ENCODE measurements around the gene KCNG2.

Gene KCNG2

DNA sequence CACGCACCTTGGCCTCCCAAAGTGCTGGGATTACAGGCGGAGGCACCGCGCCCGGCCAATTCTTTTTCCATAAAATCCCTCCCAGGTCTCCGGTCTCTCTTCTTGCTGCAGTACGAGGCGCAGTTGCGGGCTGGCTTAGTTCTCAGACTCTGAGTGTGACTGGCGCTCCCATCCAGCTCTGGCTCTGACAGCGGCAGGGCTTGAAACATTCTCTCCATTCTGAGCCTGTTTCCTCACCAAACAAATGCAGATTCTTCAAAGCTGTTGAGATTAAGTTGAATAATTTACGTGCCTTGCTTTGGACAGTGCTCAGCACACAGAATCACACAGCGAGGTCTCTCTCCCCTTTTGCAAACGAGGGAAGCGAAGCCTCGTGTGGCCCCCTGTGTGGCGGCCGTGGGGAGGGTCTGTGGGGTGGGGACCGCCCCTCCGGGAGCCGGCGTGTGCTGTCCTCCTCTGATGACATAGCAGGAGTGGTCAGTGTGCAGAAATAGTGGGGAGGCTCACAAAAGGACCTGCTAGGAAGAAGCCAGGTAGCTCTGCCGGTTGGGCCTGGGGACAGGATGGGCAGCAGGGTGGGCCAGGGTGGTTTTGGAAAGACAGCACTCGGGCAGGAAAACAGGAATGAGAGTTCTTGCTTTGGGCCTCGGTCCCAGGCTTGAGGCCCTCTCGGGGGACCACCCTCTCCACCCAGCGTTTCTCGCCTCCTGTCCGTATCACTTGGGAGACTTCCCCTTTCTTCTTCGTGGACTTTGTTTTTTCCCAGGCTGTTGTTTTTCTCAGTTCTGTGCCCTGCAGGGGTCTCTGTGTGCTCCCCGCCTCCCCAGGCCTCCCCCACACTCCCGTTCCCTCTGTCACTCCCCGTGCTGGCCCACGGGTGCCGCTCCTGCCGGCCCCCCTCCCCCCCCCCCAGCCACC, 75.0 kb downstream of the KCNG2 start:
- TF ChIP-seq ZNF274 (IDR thresholded peaks at IDR 0.05; ENCODE audit: low read length) (no peak), ZNF274 (tag by site-specific recombination; IDR thresholded peaks at IDR 0.05; ENCODE audit: borderline replicate concordance) (no peak)
- POLR2A ChIA-PET = no interaction called here
- no peaks in the 10 kb centered on the region for H3K36me3 ChIP-seq (ENCODE audit: control insufficient read depth in 2 of 2, insufficient read depth in 1 of 2, low read length in 2 of 2)
- H3K4me3 ChIP-seq (ENCODE audit: low read depth, low read length) = no peak overlapping the region
- H3K9me3 ChIP-seq (ENCODE audit: control insufficient read depth, insufficient read depth, low read depth, low read length) = no peaks in the 10 kb centered on the region
- CTCF ChIA-PET = interaction anchor here (0.6 to 0.7 kb wide), 2 partner anchors 25 to 309 kb away, joined by 3 to 4 read pairs; no protein-coding TSS in a partner anchor
- H3K27ac ChIP-seq (ENCODE audit: extremely low read depth, low read depth, low read length) = no peak overlapping the region
- H3K4me1 ChIP-seq (ENCODE audit: control insufficient read depth, insufficient read depth, low read length) = no peaks in the 10 kb centered on the region

DNA sequence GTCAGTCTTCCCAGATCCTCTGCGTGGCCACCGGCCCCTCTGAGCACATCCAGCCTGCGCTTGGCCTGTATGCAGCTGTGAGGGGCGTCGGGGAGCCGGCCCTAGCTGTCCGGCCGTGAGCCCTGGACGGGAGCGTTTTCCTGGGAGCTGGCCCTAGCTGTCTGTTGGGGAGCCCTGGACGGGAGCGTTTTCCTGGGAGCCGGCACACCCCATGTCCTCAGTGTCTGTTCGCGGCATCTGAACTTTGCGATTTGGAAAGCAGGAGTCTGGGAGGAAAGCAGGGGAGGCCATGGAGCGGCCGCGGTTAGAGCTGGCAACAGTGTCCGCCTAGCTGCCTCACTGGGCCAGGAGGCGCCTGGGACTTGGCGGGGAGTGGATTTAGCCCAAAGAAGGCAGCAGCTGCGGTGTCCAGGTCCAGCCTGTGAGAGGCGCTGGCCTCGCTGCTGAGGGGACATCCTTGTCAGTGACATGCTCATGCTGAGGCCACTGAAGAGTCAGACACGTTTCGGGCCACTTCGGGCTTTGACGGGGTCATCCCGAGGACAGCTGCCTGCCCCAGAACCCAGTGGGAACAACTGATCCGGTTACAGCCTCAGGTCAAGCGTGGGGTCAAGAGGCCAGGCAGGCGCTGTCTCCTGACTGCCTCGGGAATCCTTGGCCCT, 75.8 kb downstream of the KCNG2 start:
- POLR2A ChIA-PET = no interaction called here

DNA sequence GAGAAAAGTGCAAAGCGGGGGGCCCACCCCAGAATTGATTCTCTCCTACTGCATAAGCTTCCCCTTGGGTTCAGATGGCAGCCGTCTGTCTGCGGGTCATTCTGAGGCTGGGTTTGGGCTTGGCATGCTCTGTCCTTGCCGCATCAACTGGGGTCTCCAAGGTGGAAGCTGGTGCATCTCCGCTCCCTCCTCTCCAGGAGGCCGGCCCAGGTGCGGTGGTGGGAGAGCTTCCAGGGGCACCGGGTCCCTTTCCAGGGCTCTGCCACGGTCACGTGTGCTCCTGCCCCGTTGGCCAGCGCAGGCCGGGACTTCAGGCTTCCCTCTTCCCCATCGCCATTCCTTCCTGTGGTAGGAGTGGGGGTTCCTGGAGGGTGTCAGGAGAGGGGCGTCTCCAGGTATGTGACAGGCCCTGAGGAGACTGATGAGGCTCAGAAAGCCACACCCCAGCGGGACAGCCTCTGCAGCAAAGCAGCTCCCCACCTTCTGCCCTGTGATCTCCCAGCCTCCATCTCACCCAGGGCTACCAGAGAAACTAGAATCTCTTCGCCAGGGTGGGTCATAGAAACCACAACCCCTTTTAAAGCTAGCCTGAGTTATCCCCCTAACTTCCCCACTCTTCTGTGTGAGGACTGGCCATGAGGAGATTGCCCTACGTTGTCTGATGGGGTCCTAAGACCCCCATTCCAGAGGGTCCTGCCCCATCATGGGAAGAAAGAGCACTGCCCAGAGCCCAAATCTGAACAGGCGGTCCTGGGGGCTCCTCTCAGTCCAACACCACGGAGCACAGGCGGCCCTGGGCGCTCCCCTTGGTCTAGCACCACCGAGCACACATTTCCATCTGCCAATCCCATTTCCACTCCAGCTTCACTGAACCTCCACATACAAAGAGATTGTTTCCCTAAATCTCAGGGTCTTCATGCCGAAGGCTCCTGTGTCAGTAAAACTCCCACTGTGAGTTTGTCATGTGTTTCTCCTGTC, 77.1 kb downstream of the KCNG2 start:
- H3K4me1 ChIP-seq (ENCODE audit: control insufficient read depth, insufficient read depth, low read length) = no peaks in the 10 kb centered on the region
- no peaks in the 10 kb centered on the region for H3K36me3 ChIP-seq (ENCODE audit: control insufficient read depth in 2 of 2, insufficient read depth in 1 of 2, low read length in 2 of 2)
- ChIA-PET POLR2A (no interaction called here), CTCF (no interaction called here)
- TF ChIP-seq, protein P1, sequence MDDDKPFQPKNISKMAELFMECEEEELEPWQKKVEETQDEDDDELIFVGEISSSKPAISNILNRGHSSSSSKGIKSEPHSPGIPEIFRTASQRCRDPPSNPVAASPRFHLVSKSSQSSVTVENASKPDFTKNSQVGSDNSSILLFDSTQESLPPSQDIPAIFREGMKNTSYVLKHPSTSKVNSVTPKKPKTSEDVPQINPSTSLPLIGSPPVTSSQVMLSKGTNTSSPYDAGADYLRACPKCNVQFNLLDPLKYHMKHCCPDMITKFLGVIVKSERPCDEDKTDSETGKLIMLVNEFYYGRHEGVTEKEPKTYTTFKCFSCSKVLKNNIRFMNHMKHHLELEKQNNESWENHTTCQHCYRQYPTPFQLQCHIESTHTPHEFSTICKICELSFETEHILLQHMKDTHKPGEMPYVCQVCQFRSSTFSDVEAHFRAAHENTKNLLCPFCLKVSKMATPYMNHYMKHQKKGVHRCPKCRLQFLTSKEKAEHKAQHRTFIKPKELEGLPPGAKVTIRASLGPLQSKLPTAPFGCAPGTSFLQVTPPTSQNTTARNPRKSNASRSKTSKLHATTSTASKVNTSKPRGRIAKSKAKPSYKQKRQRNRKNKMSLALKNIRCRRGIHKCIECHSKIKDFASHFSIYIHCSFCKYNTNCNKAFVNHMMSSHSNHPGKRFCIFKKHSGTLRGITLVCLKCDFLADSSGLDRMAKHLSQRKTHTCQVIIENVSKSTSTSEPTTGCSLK (tag by site-specific recombination; IDR thresholded peaks at IDR 0.05) = no peak
- no peak for TF ChIP-seq ZNF121 (tag by site-specific recombination; IDR thresholded peaks at IDR 0.05)
- H3K9me3 ChIP-seq (ENCODE audit: control insufficient read depth, insufficient read depth, low read depth, low read length) = no peaks in the 10 kb centered on the region
- no peak overlapping the region for H3K27ac ChIP-seq (ENCODE audit: extremely low read depth, low read depth, low read length)
- H3K4me3 ChIP-seq (ENCODE audit: low read depth, low read length) = no peak overlapping the region

More for the DNA sequence above, 75.8 kb downstream of the KCNG2 start:
- CTCF ChIA-PET = interaction anchor here (0.9 kb wide), 1 partner anchor 16 kb away, joined by 5 read pairs; no protein-coding TSS in a partner anchor
- Histone ChIP-seq H3K4me1 (ENCODE audit: control insufficient read depth, insufficient read depth, low read length) (no peaks in the 10 kb centered on the region), H3K27ac (ENCODE audit: extremely low read depth, low read depth, low read length) (no peak overlapping the region), H3K9me3 (ENCODE audit: control insufficient read depth, insufficient read depth, low read depth, low read length) (no peaks in the 10 kb centered on the region), H3K36me3 (ENCODE audit: control insufficient read depth in 2 of 2, insufficient read depth in 1 of 2, low read length in 2 of 2) (no peaks in the 10 kb centered on the region), H3K4me3 (ENCODE audit: low read depth, low read length) (no peak overlapping the region)
- TF ChIP-seq ZNF324 (tag by site-specific recombination; IDR thresholded peaks at IDR 0.05) = no peak
- TF ChIP-seq, protein P2, sequence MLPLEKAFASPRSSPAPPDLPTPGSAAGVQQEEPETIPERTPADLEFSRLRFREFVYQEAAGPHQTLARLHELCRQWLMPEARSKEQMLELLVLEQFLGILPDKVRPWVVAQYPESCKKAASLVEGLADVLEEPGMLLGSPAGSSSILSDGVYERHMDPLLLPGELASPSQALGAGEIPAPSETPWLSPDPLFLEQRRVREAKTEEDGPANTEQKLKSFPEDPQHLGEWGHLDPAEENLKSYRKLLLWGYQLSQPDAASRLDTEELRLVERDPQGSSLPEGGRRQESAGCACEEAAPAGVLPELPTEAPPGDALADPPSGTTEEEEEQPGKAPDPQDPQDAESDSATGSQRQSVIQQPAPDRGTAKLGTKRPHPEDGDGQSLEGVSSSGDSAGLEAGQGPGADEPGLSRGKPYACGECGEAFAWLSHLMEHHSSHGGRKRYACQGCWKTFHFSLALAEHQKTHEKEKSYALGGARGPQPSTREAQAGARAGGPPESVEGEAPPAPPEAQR (tag by site-specific recombination; IDR thresholded peaks at IDR 0.05) = no peak
- no peak for TF ChIP-seq ZNF341 (tag by site-specific recombination; IDR thresholded peaks at IDR 0.05; ENCODE audit: low read depth)
- TF ChIP-seq SP3 (tag by site-specific recombination; IDR thresholded peaks at IDR 0.05) = no peak
- no peak for TF ChIP-seq ZNF354C (tag by site-specific recombination; IDR thresholded peaks at IDR 0.05; ENCODE audit: borderline replicate concordance, low read depth)
- TF ChIP-seq, protein P3, sequence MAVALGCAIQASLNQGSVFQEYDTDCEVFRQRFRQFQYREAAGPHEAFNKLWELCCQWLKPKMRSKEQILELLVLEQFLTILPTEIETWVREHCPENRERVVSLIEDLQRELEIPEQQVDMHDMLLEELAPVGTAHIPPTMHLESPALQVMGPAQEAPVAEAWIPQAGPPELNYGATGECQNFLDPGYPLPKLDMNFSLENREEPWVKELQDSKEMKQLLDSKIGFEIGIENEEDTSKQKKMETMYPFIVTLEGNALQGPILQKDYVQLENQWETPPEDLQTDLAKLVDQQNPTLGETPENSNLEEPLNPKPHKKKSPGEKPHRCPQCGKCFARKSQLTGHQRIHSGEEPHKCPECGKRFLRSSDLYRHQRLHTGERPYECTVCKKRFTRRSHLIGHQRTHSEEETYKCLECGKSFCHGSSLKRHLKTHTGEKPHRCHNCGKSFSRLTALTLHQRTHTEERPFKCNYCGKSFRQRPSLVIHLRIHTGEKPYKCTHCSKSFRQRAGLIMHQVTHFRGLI (tag by site-specific recombination; IDR thresholded peaks at IDR 0.05) = no peak
- TF ChIP-seq YY1 (tag by site-specific recombination; IDR thresholded peaks at IDR 0.05) = no peak
- TF ChIP-seq, protein P4, sequence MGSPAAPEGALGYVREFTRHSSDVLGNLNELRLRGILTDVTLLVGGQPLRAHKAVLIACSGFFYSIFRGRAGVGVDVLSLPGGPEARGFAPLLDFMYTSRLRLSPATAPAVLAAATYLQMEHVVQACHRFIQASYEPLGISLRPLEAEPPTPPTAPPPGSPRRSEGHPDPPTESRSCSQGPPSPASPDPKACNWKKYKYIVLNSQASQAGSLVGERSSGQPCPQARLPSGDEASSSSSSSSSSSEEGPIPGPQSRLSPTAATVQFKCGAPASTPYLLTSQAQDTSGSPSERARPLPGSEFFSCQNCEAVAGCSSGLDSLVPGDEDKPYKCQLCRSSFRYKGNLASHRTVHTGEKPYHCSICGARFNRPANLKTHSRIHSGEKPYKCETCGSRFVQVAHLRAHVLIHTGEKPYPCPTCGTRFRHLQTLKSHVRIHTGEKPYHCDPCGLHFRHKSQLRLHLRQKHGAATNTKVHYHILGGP (tag by site-specific recombination; IDR thresholded peaks at IDR 0.05) = no peak
- no peak for TF ChIP-seq ZIC2 (tag by site-specific recombination; IDR thresholded peaks at IDR 0.05)
- TF ChIP-seq SCRT2 (tag by site-specific recombination; IDR thresholded peaks at IDR 0.05) = no peak
- TF ChIP-seq ZNF366 (tag by site-specific recombination; conservative IDR thresholded peaks at IDR 0.05) = no peak
- TF ChIP-seq ZNF510 (tag by site-specific recombination; IDR thresholded peaks at IDR 0.05; ENCODE audit: insufficient replicate concordance) = no peak
- TF ChIP-seq GLI4 (tag by site-specific recombination; IDR thresholded peaks at IDR 0.05) = no peak
- TF ChIP-seq ZNF701 (tag by site-specific recombination; IDR thresholded peaks at IDR 0.05) = no peak
- no peak for TF ChIP-seq ZNF266 (tag by site-specific recombination; IDR thresholded peaks at IDR 0.05; ENCODE audit: low read depth)
- no peak for TF ChIP-seq KLF10 (tag by site-specific recombination; IDR thresholded peaks at IDR 0.05)
